HT-29 (cell line): Measurements from ENCODE around the gene MAPK8IP2. TPM values are rescaled to one million over a fixed set of nuclear protein-coding genes. Genes with fewer than 3 reads are reported as not detected.
"Not testable (repeated sequence)": the region's sequence is repeated elsewhere in the genome, so short reads cannot be mapped to it uniquely, and the experiment has no call there.

Source experiments
- DNase-seq: peaks from one replicate; pipeline ENCODE4 v3.0.0-alpha.2; 2015; ENCODE audit warnings: low spot score
- total RNA-seq: library from RNA; depleted of rRNA; stranded (reverse); fragments of >200 nt; shearing (Covaris generic); gene quantifications from 2 replicates; pipeline ENCODE4 v1.2.3, GENCODE V29; 2014

The MAPK8IP2 gene
- total RNA-seq, 1 experiment from 2014 or later, result not detected

DNA sequence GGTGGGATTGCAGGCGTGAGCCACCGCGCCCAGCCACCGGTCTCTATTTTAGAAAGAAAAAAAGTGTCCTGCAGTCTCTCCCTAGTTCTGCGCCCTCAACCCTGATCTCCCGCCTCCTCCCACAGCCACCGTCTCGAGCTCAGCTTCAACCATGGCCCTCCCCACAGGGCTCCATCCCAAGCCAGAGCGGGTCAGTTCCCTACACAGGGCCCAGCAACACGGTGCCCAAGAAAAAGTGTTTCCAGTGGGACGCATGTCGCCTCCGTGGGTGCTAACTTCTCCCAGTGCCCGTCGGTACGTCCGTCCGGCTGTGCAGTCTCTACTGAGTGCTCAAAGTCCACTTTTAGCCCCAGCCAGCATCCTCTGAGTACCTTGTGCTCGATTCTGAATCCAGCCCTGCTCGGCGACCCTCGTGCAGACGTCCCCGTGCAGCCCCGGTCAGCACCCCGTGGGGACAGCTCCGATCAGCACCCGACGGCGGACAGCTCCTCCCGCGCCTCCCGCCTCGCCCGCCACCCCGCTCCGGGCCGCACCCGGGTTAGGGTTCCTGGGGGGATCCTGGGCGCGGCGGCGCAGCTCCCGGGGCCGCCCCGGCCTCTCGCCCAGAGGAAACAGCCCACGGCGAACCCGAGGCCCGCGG lies 657 bp upstream of the MAPK8IP2 start:
- DNase-seq, result no peak

GRCh38 chr22:50600967-50601668 lies 525 bp downstream of the MAPK8IP2 start:
- DNase-seq, result no peak

- DNase-seq, result no peak
Measured at GRCh38 chr22:50601669-50602337, 1.2 kb downstream of the MAPK8IP2 start.

DNA sequence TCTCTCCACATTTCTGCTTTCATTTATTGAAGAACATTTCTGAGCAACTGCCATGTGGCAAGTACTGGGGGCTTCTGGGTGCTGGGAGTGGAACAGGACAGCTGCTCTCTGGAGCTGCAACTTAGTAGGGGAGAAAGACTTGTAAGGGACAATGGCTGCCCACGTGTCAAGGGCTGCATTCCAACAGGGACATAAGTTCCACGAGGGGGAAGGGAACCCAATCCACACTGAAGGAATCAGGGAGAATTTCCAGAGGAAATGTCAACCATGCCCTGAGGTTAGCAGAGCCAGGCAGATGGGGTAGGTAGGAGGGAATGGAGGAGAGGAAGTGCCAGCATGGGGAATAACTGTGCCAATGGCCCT lies 1.7 kb downstream of the MAPK8IP2 start:
- no peak for DNase-seq

DNA sequence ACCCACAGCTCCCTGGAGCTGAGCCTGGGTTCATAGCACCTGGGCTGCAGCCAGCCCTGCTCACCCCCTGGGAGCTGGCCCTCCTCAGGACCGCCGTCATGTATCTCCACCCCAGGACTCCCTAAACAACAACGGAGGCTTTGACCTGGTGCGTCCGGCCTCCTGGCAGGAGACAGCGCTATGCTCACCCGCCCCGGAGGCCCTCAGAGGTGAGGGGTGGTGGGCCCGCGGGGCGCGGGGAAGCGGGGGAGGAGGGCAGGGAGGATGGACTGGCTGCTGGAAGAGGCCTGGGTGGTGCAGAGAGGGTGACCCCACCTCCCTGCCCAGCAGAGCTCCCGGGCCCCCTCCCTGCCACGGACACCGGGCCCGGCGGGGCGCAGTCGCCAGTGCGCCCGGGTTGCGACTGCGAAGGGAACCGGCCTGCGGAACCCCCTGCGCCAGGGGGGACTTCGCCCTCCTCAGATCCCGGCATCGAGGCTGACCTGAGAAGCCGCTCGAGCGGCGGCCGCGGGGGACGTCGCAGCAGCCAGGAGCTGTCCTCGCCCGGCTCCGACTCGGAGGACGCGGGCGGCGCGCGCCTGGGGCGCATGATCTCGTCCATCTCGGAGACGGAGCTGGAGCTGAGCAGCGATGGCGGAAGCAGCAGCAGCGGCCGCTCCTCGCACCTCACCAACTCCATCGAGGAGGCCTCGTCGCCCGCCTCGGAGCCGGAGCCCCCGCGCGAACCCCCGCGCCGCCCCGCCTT lies 3.1 kb downstream of the MAPK8IP2 start:
- no peak for DNase-seq

DNA sequence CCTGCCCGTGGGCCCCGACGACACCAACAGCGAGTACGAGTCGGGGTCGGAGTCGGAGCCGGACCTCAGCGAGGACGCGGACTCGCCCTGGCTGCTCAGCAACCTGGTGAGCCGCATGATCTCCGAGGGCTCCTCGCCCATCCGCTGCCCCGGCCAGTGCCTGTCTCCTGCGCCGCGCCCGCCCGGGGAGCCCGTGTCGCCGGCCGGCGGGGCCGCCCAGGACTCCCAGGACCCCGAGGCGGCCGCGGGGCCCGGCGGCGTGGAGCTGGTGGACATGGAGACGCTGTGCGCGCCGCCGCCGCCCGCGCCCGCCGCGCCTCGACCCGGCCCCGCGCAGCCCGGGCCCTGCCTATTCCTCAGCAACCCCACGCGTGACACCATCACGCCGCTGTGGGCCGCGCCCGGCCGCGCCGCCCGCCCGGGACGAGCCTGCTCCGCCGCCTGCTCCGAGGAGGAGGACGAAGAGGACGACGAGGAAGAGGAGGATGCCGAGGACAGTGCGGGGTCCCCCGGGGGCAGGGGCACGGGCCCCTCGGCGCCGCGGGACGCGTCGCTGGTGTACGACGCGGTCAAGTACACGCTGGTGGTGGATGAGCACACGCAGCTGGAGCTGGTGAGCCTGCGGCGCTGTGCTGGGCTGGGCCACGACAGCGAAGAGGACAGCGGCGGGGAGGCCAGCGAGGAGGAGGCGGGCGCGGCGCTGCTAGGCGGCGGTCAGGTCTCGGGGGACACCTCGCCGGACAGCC lies 3.8 kb downstream of the MAPK8IP2 start:
- no peak for DNase-seq

GRCh38 chr22:50605002-50605612 lies 4.5 kb downstream of the MAPK8IP2 start:
- DNase-seq, result no peak

- no peak for DNase-seq
Measured at GRCh38 chr22:50605613-50606074, 5.1 kb downstream of the MAPK8IP2 start.

DNA sequence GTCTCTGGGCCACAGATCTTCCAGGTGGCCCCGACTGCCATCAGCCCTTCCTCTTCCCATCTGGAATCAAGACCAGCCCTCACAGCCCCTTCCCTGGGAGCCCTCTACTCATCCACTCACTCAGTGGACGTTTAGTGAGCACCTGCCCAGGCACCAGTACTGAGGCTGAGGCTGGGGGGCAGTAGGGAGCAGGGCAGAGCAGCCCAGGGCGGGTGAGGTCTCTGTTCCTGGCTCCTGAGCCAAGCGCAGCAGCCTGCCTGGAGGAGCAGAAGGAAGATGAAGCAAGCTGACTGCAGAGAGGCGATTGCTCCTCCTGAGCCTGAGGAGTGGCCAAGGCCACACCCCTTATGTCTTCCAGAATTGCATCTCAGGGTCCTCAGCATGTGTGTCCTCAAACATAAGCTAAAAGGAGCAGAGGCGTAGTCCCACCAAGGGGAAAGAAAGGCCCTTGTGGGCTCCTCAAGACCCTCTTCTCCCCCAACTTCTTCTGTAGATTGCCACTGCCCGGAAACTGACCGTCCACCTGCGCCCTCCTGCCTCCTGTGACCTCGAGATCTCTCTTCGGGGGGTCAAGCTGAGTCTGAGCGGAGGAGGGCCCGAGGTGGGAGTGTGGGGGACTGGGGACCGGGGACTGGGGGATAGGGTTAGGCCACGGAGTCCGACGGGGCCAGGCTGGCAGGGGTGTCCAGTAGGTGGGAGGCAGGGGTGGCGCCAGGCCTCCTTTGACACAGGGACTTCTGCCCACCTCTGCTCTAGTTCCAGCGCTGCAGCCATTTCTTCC lies 5.8 kb downstream of the MAPK8IP2 start:
- DNase-seq, result no peak

DNA sequence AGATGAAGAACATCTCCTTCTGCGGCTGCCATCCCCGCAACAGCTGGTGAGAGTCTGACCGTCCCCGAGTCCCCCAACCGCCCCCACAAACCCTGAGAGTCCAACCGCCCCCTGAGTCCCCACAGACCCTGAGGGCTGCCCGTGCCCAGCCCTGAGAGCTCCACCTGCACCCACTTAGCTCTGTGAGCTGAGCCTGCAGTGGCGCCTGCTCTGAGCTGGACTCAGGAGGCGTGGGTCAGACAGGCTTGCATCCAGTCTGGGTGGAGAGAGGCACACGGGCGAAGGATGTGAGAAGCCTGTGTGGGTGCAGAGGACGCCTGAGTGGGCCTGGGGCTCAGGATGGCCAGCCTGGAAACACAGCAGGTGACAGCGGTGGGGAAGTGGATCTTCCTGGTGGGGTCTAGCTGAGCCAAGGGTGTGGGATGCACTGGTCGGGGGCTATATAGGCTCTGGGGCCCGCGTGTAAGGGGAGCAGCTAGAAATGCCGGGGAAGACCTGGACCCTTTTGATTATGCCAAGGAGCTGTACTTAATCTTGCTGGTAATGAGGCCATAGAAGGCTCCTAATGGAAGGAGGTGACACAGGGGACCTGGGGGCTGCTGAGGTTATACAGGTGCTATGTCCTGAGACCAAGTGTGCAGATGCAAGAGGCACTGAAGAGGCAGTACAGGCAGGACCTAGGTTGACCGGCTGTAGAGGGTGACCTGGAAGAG lies 6.5 kb downstream of the MAPK8IP2 start:
- no peak for DNase-seq

DNA sequence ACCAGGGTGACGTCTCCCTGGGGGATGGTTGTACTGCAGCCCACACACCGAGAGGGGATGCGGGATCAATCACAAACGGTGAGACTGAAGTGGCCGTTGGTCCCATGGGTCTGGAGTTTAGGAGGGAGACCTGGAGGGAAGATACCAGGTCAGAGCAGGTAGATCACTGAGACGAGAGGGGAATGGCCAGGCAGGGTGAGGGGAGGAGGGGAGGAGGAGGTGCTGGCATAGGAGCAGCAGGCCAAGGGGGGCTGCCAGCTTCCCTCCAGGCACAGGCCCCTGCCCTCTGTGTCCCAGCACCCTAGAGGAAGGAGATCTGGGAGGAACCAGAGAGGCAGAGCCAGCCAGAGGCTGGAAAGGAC lies 7.0 kb downstream of the MAPK8IP2 start:
- DNase-seq, result no peak

DNA sequence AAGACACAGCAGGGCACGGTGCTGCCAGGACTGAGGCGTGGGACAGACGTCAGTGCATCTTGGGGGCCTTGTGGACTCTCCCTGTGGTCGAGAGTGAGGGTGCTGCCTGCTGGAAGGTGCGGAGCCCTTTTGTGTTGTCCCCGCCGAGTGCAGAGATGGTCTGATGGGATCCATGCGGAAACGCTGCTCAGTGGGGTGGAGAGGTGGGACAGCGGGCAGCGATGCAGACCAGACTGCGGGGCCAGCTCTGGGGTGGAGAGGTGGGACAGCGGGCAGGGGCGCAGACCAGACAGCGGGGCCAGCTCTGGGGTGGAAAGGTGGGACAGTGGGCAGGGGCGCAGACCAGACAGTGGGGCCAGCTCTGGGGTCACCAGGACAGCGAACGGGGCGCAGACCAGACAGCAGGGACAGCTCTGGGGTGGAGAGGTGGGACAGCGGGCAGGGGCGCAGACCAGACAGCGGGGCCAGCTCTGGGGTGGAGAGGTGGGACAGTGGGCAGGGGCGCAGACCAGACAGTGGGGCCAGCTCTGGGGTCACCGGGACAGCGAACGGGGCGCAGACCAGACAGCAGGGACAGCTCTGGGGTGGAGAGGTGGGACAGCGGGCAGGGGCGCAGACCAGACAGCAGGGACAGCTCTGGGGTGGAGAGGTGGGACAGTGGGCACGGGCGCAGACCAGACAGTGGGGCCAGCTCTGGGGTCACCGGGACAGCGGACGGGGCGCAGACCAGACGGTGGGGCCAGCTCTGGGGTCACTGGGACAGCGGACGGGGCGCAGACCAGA lies 7.7 kb downstream of the MAPK8IP2 start:
- DNase-seq, result not testable (repeated sequence)

DNA sequence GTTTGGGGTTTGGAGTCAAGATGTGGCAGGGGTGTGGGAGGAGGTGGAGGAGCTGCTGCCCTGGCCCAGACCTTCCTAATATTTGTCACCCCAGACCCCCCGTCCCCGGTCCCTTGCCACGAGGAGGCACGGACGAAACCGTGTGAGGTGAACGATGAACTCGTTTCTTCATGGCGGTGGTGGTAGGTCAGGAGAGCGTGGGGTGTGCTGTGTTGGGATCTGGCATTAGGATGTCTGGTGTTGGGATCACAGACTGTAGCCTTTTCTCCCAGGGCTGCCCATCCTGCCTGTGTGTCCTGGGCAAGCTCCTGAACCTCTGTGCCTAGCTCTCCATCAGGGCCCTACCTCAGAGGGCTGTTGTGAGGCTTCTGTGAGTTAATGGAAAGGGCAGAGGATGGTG lies 8.4 kb downstream of the MAPK8IP2 start:
- DNase-seq, result no peak

DNA sequence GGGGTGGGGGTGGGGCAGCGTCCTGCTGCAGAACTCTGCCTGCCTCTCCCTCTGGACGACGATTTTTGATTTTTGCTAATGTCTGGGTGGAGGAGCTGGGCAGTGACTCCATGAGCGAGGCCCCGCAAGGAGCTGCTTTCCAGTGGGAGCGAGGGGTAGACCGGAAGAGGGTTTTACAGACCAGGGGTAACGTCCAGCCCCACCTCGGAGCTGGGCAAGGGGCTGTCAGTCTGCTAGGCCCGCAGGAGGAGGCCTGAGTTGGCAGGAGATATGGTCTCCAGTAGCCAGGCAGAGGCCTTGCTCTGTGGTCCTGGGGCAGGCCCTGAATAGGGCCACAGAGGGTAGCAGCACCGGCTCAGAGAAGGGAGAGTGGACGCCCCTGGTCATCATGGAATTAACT lies 9.0 kb downstream of the MAPK8IP2 start:
- no peak for DNase-seq

- DNase-seq, result no peak
Measured at GRCh38 chr22:50610041-50610451, 9.5 kb downstream of the MAPK8IP2 start.

GRCh38 chr22:50610581-50610980 lies 10.0 kb downstream of the MAPK8IP2 start:
- no peak for DNase-seq

DNA sequence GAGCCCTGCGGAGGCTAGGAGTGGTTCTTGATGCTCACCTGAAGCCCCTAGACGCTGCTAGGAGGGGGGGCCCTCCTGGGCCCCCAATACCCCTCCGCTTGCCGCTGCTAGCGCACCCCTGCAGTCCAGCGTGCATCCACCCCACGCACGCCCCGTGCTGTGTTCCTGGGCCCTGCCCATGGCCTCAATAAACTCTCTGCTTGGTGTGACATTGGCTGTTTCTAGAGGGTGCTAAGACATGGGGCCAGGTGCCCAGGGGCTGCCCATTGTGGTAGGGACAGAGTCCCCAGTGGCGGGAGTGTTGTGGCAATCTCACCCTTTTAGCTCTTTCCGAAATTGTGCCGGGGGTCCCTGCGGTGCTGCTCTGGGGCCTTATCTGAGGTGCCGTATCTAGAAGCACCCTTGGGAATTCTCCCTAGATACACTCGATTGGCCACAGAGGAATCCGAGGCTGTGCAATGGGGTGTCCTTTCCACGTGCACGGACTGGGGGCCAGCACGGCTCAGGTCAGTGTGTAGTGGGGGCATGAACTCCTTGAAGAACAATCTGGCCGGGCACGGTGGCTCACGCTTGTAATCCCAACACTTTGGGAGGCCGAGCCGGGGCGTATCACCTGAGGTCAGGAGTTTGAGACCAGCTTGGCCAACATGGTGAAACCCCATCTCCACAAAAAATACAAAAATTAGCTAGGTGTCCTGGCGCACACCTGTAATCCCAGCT lies 10.9 kb downstream of the MAPK8IP2 start:
- DNase-seq, result no peak

GRCh38 chr22:50612168-50612527 lies 11.6 kb downstream of the MAPK8IP2 start:
- no peak for DNase-seq
